Head of caudate nucleus (tissue), 42 donors: Measurements from ENCODE around the gene ETNK2.

ENCODE experiments used
- DNase-seq, 42 donors: peaks; one replicate each; pipeline versions ENCODE4 v3.0.0 to v3.0.0-alpha.2; 2020 to 2021; ENCODE audit warnings: mixed read lengths in 7 of 42
- intact Hi-C: fragments of 100-400 bp; cut with DNase I; formaldehyde crosslinking; loops from one replicate; pipeline ENCODE4 v1.15.0; 2022

Gene ETNK2

GRCh38 chr1:204178487-204179281 is 26.8 kb upstream of the ETNK2 start:
- intact Hi-C loops = no loop called here
- no peak for DNase-seq

- intact Hi-C loops = no loop called here
- no peak for DNase-seq
Observed at GRCh38 chr1:204177133-204177532, 25.3 kb upstream of the ETNK2 start.

- intact Hi-C loops = no loop called here
- DNase-seq = no peak
Observed at GRCh38 chr1:204176049-204176448, 24.2 kb upstream of the ETNK2 start.

GRCh38 chr1:204174958-204175357 is 23.1 kb upstream of the ETNK2 start:
- DNase-seq = no peak
- intact Hi-C loops = no loop called here

- peak in 1 of 42 donors; percentile 54 for DNase-seq
Observed at GRCh38 chr1:204172404-204173029, 20.7 kb upstream of the ETNK2 start.

GRCh38 chr1:204171751-204172178 is 19.9 kb upstream of the ETNK2 start:
- DNase-seq = no peak

More at GRCh38 chr1:204172404-204173029, 20.7 kb upstream of the ETNK2 start:
- intact Hi-C loops = no loop called here

GRCh38 chr1:204170494-204171155 is 18.8 kb upstream of the ETNK2 start:
- intact Hi-C loops = no loop called here
- no peak for DNase-seq

More at GRCh38 chr1:204171751-204172178, 19.9 kb upstream of the ETNK2 start:
- intact Hi-C loops = no loop called here

- intact Hi-C loops = no loop called here
- DNase-seq = no peak
Observed at GRCh38 chr1:204169858-204170257, 18.0 kb upstream of the ETNK2 start.

- no peak for DNase-seq
- intact Hi-C loops = no loop called here
Observed at GRCh38 chr1:204167730-204168129, 15.9 kb upstream of the ETNK2 start.

GRCh38 chr1:204166219-204166618 is 14.4 kb upstream of the ETNK2 start, which contains the start of gene REN:
Gene REN (minus strand): TSS chr1:204166337. CDS start chr1:204166293, 44 bp downstream.
- no peak for DNase-seq
- intact Hi-C loops = no loop called here

- peak; percentile 48 to 92 (median 85) for DNase-seq
- intact Hi-C loops = loop anchor here (5.0 kb wide), 1 partner anchor 200 kb away; no protein-coding TSS in a partner anchor
Observed at GRCh38 chr1:204162494-204163074, 10.7 kb upstream of the ETNK2 start.

- intact Hi-C loops = loop anchor here (5.0 kb wide), 1 partner anchor 200 kb away; no protein-coding TSS in a partner anchor
- no peak for DNase-seq
Observed at GRCh38 chr1:204161609-204162493, 10.0 kb upstream of the ETNK2 start.

GRCh38 chr1:204157962-204158361 is 6.1 kb upstream of the ETNK2 start:
- intact Hi-C loops = no loop called here
- DNase-seq = peak in 2 of 42 donors; percentile 41 to 44

GRCh38 chr1:204155881-204156280 is 4.0 kb upstream of the ETNK2 start:
- DNase-seq = no peak
- intact Hi-C loops = no loop called here

- DNase-seq = no peak
Observed at GRCh38 chr1:204154568-204155255, 2.9 kb upstream of the ETNK2 start.

GRCh38 chr1:204153667-204154066 is 1.8 kb upstream of the ETNK2 start:
- DNase-seq = no peak
- intact Hi-C loops = no loop called here

More at GRCh38 chr1:204154568-204155255, 2.9 kb upstream of the ETNK2 start:
- intact Hi-C loops = no loop called here

- intact Hi-C loops = no loop called here
- DNase-seq = no peak
Observed at GRCh38 chr1:204152310-204153044, 633 bp upstream of the ETNK2 start.
